ENCODE measurements around the gene EID3. TPM values are rescaled to one million over a fixed set of nuclear protein-coding genes. Genes with fewer than 3 reads are reported as not detected.
"Not testable (repeated sequence)": the region's sequence is repeated elsewhere in the genome, so short reads cannot be mapped to it uniquely, and the experiment has no call there.

The EID3 gene
- total RNA-seq, 1 donor from 2014 or later, result 2.1 TPM

DNA sequence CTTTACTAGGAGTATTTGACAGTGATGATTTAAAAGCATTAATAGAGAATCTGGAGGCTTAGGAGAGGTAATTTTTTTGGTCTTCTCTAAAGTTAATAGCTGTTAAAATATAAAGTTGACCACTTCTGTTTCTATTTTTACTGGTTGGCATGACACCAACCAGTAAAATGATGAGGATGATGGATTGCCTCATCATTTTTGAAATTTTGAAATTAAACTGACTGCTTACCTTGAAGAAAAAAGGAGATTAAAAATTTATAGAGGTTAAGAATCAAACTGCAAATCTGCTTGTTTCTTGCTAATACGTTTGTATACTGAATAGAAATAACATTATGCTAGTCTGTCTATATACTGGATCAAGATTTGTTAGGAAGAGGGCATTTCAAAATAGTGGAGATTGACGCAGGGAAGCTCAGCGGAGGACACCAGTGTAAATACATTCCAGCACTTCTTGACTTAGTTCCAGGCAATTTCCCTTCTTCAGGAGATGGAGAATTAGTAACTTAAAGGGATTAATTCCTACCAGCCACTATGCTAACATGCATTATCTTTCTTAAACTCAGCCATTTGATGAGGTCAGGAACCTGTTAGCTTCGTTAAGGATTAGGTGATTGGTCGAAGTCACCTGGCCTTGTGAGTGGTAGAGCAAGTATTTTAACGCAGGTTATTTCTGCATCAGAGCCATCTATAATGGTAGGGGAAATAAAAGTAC lies 3.6 kb downstream of the EID3 start:
- intact Hi-C loops (cut with DNase I), result no loop called here
- DNase-seq (ENCODE audit: low spot score), result no peak

DNA sequence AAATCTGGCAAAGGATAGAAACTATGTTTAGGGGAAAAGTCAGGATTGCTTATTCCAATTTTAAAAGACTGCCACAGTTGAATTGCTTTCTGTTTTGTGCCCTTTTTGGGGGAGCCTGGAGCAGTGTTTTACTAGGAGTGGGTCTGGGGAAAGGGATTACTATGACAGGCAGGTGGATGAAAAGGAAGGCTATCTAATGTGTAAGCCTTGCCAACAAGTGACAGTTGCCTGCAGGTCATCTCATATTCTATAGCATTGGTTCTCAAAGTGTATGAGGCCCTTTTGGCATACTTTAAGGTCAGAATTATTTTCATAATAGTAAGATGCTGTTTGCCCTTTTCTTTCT lies 4.1 kb downstream of the EID3 start:
- no peak for DNase-seq (ENCODE audit: low spot score)
- intact Hi-C loops (cut with DNase I), result no loop called here

DNA sequence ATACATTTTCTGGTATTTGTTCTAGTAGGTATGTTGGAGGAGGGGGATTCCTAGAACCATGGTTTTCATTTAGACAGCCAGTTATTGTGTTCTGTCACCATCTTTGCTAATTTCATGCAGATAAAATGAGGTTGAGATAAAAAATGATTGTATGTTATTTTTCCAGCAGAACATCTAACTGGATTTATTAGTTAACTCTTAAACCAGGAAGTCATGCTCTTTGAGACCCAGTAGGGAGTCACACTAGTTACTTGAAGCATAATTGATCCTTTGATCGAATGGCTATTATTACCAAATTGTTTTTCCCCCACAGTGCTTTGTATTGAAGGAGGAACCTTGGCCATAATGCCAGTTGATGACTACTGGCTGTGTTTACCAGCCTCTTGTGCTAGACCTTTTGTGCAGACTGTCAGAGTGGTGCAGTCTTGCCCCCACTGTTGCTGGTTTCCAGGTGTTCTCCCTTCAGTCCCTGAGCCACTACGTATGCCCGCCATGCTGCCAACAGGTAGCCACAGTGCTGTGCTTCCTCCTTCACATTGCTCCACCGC lies 6.0 kb downstream of the EID3 start:
- DNase-seq (ENCODE audit: low spot score), result no peak
- intact Hi-C loops (cut with DNase I), result no loop called here

DNA sequence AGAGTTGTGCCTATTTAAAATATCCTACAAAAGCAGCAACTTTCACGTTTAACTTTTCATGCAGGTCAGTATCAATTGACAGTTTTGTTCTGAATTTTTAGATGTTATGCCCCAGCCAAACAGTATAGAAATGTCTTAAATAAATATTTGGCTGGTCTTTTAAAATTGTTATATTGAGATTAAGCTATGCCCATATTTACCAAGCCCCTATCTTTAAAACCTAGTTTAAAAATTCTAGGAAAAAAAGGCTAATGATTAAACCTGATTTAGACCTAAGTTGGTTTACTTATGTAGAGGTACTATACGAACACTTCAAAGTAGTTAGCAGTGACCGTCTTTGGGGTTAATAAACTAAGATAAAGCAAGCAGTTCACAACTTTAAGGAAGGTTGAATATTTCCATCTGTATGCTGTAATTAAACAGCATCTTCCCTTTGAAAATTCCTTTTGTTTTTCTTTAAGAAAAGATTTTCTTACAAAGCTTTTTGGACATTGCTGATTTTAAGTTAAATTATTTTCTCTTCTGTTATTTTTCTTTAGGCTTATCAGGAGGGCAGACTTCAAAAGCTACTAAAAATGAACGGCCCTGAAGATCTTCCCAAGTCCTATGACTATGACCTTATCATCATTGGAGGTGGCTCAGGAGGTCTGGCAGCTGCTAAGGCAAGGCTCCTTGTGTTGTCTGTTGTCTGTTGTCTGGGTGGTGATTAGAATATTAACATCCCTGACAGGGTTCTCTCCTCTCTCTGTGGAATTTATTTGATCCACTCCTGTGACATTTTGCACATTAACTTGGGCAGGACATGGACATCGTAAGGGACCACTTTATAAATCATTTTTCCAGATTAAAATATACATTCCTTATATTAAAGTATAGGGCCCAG lies 7.5 kb downstream of the EID3 start:
- no peak for DNase-seq (ENCODE audit: low spot score)
- intact Hi-C loops (cut with DNase I), result no loop called here

DNA sequence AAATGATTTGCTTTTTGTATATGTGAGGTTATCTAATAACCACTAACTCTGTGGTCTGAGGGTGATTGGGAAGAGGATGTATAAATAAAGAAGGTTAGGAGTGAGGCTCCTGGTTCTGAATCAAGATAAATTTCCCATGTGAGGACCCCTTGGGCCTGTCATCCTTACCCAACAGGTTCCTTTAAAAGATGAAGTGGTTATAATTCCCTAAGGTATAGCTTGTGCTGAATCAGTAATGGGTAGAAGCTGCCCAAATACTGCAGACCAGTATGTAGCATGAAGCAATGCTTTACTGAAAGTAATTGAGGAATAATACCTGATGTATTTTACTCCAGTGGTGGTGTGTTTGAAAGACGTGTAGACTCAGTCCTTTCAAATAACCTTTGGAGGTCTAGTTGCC lies 8.7 kb downstream of the EID3 start:
- DNase-seq (ENCODE audit: low spot score), result no peak
- intact Hi-C loops (cut with DNase I), result no loop called here

DNA sequence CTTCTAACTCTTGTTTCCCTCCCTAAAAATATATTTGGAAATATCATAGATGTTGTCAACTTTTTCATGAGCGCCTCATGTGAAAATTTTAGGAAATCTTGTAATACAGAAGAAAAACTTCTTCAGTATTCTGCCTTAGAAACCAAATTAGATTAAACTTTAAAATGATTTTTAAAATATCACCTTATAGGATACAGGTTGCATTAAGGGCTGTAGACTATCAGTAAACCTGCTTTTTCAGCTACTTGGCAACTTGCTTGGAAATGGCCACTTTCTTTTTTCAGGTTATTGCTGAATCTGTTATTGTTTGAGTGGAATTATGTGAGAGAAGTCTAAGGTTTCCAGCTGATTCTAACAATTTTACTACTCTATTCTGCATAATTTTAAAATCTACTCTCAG lies 9.1 kb downstream of the EID3 start:
- intact Hi-C loops (cut with DNase I), result no loop called here
- no peak for DNase-seq (ENCODE audit: low spot score)

DNA sequence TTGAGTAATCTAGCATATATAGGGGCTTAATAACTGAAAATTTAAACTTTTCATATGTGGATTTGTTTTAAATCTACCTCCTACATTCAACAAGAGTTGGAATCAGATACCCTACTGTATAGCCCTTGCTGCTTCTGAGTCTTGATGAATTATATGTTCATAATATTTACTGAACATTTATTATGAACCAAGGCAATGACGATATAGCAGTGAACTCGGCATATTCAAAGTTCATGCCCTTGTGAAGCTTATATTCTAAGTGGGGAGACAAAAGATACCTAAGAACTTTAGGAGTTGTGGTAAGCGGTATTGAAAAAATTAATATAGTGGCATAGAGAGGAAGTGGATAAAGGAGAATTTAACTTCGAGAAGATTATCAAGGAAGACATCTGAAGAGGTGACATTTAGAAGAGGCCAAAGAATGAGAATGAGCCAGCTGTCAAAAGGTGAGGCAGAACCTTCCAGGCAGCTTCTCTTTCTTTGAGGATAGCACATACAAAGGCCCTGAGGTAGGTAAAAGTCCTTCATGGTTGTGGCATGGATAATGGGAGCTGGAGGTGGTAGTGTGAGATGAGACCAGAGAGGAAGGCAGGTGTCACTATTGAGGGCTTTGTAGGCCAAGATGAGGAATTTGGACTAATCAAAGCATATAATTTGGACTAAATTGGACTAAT lies 10.2 kb downstream of the EID3 start:
- intact Hi-C loops (cut with DNase I), result no loop called here

DNA sequence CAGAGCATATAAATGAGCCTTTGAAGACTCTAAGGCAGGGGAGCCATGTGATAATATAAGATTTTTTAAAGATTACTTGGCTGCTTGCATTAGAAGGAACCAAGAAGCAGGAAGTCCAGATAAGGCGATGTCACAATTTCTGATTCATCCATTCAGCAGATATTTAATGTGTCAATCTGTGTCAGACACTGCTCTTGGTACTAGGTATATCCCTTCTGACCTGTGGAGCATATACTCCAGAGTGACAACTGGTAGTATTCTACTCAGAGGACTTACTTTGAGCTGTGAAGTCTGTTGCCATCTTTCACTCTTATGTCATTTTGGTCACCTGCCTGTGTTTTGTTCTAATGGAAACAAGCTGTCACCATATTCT lies 10.7 kb downstream of the EID3 start:
- DNase-seq (ENCODE audit: low spot score), result no peak
- intact Hi-C loops (cut with DNase I), result no loop called here

More for the DNA sequence above, 10.2 kb downstream of the EID3 start:
- DNase-seq (ENCODE audit: low spot score), result no peak

DNA sequence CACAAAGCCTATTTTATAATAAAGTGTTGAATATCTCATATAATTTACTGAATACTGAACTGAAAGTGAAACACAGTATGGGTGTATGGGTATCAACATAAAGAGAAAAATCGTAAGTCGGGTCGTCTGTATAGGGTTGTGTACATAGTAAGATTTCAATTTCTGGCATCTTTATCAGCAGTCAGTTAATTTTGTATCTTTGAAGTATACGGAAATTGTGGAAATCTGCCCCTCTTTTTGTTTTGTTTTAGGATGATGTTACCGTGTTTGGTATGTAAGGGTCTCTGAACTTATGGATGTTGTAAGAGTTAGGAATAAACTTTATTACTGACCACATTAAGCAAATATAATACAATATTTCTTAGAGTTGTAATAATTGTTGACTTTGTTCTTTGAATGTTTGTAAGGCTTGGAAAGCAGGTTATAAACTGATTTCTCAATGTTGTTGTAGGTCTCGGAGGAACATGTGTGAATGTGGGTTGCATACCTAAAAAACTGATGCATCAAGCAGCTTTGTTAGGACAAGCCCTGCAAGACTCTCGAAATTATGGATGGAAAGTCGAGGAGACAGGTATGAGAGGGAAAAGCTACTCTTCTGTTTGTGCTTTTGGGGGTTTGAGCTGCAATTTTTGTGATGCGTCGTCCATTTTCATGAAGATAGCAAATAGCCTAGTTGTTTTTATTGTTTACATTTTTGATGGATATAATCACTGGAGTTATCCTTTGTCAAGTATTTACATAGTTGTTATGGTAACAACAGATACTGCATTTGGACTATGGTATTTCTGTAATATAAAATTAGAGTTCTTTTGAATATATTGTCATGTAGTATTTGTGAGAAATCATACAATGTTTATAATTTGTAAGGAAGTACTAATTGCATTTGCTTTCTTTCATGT lies 12.0 kb downstream of the EID3 start:
- DNase-seq (ENCODE audit: low spot score), result no peak
- intact Hi-C loops (cut with DNase I), result no loop called here

DNA sequence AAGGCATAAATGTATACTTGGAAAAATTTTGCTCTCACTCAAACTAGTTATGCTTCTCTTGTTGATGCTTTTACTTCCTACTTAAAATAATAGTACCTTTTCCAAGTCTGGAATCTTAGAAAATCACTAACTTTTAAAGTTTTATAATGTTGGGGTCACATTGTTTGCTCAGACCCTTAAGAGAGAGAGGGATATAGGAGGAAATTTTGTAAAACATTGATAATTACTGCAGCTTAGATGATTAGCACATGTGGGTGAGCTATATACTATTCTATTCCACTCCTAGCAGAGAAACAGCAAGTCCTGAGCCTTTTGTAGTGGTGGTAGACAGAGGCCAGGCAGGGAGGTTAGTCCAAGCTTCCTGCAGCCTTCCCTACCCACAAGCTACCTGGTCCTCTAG lies 13.4 kb downstream of the EID3 start:
- intact Hi-C loops (cut with DNase I), result no loop called here
- no peak for DNase-seq (ENCODE audit: low spot score)

DNA sequence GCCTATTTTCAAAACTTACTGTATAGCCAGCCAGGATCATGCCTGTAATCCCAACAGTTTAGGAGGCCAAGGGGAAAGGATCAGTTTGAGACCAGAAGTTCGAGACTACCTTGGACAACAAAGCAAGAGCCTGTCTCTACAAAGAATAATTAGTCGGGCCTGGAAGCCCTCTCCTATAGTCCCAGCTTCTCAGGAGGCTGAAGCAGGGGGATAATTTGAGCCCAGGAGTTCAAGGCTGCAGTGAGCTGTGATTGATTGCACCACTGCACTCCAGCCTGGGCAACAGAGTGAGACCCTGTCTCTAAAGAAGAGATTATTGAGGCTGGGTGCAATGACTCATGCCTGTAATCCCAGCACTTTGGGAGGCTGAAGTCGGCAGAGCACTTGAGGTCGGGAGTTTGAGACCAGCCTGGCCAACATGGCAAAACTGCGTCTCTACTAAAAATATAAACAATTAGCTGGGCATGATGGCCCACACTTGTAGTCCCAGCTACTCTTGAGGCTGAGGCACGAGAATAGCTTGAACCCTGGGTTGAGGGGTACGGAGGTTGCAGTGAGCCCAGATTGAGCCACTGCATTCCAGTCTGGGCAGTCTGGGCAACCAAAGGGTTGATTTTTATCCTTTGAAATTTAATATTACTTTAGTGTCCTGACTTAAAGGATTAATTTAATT lies 14.1 kb downstream of the EID3 start:
- intact Hi-C loops (cut with DNase I), result no loop called here
- DNase-seq (ENCODE audit: low spot score), result no peak

DNA sequence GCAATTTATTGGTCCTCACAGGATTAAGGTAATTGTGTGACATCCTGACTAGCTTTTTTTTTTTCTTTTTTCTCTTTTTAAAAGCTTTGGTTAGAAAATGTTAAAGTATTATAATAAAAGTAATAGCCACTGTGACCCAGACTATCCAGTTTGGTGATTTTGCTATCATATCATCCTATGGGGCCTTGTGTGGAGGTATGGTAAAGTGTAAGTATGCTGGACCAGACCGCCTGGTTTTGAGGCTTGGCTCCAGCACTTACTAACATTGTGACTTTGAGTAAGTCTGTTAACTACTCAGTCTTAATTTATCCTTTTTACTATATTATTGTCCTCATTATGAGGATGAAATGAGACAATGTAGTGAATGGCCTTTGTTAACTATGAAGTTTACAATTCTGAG lies 15.5 kb downstream of the EID3 start:
- intact Hi-C loops (cut with DNase I), result no loop called here

DNA sequence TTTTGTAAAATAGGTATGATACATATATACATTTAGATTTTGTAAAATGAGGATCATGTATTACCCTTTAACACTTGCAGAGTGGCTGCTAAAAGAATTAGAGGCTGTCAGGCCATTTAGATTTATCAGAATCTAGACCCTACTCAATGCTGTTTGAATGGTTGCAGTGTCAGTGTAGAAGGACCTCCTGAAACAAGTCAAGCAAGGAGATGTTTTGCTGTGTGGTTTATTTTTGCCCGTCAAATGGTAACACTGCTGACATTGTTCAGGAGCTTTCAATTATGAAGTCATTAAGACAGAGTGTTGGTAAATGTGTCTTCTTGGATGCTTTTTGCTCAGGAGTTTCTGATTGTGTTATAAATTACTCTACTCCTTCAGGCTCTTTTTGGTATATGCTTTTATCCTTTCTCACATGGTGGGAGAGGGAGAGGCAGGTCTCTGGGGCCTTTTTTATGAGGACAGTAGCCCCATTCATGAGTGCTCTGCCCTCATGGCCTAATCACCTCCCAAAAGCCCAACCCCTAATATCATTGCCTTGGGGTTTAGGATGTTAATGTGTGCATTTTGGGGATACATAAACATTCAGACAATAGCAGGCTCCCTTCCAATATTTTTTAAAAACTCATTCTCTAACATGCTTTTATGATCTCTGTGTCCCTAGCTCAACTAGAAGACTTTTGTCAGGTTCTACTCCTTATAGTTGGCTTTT lies 16.5 kb downstream of the EID3 start:
- DNase-seq (ENCODE audit: low spot score), result no peak
- intact Hi-C loops (cut with DNase I), result no loop called here

More for the DNA sequence above, 15.5 kb downstream of the EID3 start:
- DNase-seq (ENCODE audit: low spot score), result no peak

DNA sequence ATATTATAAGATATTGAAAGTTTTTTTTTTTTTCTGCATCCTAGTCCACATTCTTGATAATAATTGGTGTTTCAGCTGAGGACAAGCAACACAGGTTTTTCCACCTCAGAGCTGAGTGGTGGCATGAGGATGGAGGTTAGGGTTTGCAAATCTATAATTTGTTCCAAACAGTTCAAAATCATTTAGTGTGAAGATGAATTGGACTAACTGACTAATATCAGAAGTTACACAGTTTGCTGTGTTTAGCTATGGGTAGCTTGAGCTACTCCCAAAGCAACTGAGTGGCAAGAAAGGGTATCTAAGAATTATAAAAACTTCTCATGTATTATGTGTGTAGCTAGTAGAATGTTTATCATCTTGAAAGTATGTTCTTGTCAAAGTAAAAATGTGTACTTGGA lies 17.1 kb downstream of the EID3 start:
- no peak for DNase-seq (ENCODE audit: low spot score)
- intact Hi-C loops (cut with DNase I), result no loop called here

DNA sequence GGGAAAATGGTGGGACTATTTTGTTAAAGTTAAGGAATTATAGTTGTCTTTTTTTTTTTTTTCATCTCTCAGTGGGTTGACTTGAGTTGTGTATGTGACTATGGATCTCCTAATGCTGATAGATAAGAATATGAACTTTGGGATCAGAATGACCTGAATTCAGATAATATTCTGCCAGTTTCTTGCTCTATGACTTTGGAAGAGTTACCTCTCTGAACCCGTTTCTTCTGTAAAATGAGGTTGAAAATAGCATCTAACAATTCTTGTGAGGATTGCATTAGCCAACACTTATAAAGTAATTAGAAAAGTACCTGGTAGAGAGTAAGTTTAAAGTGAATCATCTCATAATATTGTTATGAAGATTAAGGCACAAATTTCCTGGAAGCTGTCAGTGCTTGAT lies 18.4 kb downstream of the EID3 start:
- intact Hi-C loops (cut with DNase I), result no loop called here
- DNase-seq (ENCODE audit: low spot score), result no peak

DNA sequence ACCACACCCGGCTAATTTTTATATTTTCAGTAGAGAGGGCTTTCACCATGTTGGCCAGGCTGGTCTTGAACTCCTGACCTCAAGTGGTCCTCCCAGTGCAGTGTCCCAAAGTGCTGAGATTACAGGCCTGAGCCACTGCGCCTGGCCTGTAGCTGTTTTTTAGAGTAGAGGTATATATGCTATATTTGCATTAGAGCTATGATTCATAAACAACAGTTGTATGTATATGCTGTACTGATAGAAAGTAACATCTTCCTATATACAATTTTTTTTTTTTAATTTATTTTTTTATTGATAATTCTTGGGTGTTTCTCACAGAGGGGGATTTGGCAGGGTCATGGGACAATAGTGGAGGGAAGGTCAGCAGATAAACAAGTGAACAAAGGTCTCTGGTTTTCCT lies 19.0 kb downstream of the EID3 start:
- DNase-seq (ENCODE audit: low spot score); intact Hi-C loops (cut with DNase I): not testable (repeated sequence)

DNA sequence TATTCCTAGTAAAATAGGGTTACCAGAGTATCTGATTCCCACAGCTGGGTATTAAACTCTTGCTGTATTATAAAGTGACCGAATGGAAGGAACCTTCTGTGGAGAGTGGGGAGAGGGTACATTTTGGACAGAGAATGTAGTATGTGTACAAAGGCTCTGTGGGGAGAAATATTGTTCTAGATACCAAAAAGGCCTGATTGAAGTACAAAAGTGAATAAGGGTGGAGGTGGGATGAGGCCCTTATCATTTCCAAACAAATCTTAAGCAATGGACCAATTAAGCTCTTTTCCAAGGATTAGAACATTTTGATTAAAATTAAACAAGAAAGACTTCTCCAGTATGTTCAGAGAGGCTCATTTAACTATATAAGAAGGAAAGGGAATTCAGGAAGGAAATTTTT lies 20.4 kb downstream of the EID3 start:
- intact Hi-C loops (cut with DNase I), result no loop called here

DNA sequence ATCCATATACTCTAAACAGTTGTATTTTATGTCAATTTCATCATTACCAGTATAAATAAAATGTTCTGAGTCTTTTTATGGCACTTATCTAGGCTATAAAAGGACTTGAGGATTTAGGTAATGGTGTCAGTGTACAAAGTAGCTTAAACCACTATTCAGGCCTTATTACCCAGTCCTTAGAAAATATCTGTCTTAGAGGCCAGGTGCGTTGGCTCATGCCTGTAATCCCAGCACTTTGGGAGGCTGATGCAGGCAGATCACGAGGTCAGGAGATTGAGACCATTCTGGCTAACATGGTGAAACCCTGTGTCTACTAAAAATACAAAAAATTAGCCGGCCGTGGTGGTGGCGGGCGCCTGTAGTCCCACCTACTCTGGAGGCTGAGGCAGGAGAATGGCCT lies 24.7 kb downstream of the EID3 start:
- DNase-seq (ENCODE audit: low spot score); intact Hi-C loops (cut with DNase I): not testable (repeated sequence)

More for the DNA sequence above, 20.4 kb downstream of the EID3 start:
- DNase-seq (ENCODE audit: low spot score), result no peak

Data from cardiac septum (tissue), 1 donor.